ENCODE data around the gene THG1L.

- TF ChIP-seq CTCF (IDR thresholded peaks at IDR 0.05): peak in 1 of 3 donors; percentile 8
- no peak for TF ChIP-seq POLR2A (IDR thresholded peaks at IDR 0.05)
- TF ChIP-seq POLR2AphosphoS5 (IDR thresholded peaks at IDR 0.05): no peak
Observed at GRCh38 chr5:157740229-157740610, 9.0 kb downstream of the THG1L start.
